ENCODE data around the gene MORN1.
"Not testable (repeated sequence)": the region's sequence is repeated elsewhere in the genome, so short reads cannot be mapped to it uniquely, and the experiment has no call there.

MORN1 gene

DNA sequence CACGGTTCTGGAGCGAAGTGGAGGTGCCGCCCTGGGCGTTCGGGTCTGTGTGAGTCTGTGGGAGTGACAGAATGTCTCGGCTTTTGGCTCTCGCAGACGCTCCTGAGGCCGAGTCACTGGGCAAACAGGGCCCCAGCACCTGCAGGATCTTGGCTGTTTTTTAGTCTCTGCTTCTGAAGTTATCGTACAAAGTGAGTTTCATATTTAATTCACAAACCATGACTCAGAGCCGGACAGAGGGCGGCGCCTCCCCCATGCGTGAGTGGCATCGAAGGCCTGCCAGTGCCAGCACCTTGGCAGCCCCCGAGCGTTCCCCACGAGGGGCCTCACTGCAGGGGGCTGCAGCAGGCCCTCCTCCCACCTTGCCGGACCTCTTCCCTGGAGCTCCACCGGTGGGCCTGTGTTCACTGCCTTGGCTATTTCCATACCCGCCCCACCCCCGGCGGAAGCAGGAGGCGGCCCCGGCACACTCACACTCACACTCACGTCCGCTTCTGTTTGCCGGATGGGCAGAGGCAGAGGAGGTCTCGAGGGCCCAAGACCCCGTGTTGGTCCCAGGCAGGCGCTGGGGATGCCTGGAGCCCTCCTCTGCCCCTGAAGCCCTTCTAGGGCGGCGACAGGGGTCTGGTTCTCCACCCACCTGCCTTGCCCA lies 56.3 kb downstream of the MORN1 start:
- no peak for DNase-seq

DNA sequence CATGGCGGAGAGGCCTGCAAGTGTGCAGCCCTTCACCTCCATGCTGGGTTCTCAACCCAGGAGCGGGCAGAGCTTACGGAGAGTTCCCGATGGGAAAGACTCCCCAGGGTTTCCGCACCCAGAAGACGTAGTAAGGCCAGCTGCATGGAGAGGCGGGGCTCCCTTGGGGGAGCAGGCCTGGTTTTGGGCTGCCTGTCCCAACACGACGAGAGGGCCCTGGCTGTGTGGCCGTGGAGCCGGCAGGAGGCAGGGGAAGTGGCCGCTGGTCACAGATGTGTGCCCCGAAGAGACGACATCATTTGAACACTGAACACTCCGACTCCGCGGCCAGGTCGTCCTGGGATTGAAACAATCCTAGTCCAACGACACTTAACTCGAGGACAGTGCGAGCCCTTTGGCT lies 57.0 kb downstream of the MORN1 start:
- no peak for DNase-seq

DNA sequence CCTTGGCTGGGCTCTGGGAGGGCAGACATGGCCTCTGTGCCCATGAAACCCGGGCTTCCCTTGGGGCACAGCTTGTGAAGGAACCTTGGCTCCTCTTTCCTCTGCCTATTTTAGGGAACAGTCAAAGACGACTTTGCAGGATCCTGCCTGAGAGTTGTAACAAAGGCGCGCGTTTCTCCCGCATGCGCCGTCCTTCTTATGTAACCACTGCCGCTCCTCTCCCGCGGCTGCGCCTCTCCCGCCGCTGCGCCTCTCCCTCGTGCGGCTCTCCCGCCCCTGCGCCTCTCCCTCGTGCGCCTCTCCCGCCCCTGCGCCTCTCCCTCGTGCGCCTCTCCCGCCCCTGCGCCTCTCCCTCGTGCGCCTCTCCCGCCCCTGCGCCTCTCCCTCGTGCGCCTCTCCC lies 59.8 kb downstream of the MORN1 start:
- DNase-seq = not testable (repeated sequence)

DNA sequence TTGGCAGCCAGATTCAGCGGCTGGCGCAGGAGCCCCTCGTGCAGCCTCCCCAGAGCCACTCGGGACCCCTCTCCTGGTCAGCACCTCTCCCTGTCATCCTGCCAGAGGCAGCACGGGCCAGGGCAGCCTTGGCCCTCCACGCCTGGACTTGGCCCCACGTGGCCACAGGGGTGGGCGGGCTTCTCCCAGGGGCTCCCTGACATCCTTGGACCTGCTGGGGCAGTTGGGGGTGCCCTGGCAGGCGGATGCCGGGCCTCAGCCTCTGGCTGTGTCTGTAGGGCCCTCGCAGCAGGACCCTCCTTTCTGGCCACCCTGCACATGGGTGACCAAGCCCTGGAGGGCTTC lies 60.2 kb downstream of the MORN1 start:
- DNase-seq = no peak

DNA sequence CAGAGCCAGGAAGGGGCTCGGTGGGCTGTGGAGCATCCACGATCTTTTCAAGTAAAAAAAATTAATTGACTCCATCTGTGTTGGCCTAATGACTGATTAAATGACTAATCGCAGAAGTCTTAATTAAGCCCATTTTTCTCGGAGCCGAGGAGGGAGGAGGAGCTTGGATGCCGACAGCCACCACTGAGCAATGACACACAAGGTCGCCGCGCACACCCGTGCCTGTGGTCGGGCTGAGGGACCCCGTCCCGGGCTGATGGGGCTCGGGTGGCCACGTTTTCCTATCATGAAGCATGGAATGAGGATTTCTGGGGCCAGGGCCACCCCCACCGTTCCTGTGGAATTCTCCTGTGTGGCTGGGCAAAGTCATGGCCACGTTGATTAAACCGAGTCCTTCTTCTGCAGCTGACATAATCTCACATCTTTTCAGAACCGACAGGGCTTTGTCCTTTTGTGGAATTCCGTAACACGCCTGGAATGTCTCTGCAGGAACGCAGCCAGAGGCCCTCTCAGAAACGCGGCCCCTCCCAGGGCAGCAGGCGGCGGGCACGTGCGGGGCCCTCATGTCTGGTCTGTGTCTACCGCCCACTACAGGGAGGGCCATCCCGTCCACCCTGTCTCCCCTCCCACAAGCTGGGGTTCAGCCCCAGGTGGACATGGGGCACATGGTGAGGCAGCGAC lies 60.7 kb downstream of the MORN1 start:
- no peak for DNase-seq

DNA sequence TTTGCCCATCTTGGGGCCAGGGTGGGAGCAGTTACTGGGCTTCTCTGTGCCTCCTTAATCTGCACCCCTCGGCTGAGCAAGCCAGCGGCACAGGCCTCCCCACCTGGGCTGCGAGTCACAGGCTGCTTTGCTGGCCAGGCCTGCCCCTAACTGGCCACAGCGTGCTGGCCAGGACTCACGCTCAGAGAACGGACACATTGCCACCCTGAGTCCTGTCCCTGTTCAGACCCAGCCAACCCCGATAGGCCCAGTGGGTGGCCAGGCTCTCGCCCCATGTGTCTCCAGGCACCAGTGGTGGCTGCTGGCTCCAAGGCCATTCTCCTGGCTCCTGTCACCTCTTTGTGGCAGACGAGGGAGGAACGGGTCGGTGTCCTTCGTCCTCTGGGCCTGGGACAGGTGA lies 61.3 kb downstream of the MORN1 start:
- DNase-seq = no peak

DNA sequence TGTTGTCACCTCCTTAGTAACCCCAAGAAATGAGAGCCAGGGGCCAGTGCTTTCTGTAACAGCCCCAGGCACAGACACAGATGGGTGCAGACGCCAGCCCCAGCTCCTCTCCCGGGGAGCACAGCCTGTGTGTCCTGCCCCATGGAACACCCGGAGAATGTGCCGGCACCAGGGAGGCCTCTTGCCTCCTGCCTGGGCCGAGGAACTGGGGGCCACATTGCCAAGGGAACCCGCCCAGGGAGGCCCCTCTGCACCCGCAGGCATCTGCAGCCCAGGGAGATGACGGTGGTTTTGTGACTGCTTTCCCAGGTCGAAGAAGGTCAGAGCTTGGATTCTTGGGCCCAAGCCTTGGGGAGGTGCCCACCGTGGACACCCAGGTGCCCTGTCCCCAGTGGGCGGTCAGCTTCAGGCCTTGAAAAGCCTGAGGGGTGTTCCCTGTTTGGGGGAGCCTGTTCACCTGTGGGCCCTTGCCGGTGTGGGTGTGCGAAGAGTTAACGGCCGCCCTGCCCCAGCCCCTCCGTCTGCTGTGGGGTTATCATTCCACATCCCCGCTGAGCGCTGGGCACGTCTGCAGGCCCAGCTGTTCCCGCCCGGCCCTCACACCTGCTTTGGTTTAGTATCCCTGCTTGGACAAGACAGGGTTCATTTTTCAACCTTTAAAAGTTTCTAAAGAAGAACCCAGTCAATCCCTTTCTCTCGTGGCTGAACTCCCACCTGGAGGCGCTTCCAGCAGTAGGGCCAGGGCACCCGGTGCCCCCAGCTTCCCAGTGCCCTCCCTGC lies 62.5 kb downstream of the MORN1 start:
- no peak for DNase-seq

DNA sequence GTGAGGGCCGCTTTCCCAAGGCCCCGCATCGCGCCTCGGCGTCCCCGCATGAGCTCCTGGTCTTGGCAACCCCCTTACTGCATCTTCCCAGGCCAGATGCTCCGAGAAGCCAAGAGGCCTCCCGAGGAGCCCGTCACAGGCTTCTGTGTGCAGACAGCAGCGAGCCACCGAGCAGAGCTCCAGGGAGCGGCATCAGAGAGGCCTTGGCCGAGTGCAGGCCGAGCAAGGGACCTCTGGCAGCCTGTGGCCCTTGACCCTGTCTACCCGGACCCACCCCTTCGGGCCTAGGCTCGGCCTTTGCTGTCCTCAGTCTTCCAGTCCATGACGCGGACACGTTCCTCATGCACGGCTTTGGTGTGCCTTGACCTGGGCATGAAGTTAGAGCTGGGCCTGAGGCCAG lies 63.5 kb downstream of the MORN1 start:
- no peak for DNase-seq

DNA sequence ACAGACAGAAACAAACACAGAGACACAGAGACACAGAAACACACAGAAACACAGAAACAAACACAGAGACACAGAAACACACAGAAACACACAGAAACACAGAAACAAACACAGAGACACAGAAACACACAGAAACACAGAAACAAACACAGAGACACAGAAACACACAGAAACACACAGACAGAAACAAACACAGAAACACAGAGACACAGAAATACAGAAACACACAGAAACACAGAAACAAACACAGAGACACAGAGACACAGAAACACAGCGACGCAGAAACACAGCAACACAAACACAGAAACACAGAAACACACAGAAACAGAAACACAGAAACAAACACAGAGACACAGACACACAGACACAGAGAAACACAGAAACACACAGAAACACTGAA lies 64.2 kb downstream of the MORN1 start:
- not testable (repeated sequence) for DNase-seq

DNA sequence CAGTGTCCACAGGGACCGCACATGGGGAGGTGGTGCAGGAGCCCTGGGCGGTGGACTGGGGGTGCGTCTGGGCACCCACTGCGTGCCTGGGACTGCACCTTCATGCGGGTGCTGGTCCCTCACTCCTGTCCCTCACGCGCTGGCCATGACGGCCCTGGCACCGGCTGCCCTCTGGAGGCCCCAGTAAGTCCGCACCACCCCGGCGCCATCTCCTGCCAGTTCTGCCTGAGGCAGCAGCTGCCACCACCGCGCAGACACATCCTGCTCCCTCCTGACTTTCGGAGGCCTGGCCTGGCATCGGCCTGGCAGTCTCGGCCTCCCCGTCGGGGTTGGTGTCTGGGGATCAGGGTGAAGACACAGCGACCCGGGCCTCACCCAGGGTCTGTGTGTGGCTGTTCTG lies 64.8 kb downstream of the MORN1 start:
- no peak for DNase-seq

DNA sequence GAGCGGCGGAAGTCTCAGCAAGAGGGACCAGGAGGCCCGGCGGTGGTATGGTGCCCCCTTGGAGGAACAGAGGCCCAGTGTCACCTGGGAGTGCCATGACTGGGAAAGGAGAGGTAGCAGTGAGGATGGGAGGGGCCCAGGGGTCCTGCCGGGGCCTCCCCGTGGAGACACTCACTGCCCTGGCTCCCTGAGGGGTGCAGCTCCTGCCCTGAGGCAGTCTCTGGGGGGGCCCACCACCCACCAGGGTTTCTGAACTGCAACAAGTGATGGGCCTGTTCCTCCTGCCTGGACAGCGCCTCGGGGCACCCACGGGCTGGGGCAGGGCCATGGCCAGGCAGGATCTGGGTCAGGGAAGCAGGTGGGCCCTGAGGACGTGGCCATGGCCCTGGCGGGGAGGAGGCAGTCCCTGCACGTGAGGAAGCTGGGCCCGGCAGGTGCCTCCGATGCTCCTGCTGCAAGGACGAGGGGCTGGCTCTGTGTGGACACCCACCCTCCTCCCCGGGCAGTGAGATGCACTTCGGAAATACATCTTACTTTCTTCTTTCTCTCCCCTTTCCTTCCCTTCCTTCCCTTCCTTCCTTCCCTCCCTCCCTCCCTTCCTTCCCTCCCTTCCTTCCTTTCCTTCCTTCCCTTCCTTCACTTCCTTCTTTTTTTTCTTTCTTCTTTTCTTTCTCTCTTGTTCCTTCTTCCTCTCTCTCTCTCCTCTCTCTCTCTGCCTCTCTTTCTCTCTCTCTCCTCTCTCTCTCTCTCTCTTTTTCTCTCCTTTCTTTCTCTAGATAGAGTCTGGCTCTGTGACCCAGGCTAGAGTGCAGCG lies 66.6 kb downstream of the MORN1 start:
- no peak for DNase-seq

DNA sequence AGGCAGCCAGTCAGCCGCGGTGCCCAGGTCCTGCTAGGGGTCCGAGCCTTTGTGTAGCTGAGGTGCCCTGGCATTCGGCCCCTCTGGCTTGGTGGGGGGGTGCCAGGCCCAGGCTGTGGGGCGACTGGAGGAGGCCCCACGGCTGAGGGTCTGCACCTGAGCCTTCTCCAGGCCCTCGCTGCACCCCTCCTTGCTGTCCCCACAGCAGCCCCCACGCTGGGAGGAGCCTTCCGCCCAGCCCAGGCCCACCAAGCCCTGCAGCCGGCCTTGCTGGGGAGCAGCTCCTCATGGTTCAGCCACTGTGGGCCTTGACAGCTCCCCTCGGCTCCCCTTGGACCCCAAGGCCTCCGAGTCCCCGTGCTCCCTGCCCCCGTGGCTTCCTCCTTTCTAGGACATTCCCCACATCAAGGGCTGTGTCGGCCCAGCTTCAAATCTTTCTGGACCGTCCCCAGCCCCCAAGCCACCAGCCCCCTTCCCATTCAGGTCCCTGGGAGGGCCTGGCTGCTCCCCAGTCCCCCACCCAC lies 67.8 kb downstream of the MORN1 start:
- no peak for DNase-seq

DNA sequence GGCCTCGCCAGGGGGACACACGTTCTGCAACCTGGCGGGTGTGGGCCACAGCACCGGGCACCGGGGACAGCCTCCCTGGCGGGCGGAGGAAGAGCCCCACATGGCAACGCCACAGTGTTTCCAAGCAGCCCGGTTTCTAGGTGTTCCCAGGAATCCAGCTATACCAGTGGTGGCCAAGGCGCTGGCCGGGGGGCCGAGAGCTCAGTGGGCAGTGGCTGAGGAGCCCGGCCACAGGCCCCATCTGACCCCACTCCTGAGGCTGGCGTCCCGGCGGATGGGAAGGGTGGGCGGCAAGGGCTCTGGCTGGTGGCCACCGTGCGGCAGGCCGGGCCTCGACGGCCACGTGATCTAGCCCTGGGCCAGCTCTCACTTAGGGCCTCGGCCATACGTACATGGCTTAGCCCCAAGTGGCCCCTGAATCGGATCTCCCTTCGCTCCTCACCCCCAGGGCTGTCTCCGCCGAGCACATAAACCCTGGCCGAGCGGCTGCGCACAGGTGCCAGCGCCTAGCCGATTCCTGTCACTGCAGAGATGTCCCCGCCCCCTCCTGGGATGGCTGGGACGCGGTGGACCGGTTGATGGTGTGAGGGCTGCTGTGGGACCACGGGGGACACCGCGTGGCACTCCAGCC lies 68.7 kb downstream of the MORN1 start:
- DNase-seq = no peak

DNA sequence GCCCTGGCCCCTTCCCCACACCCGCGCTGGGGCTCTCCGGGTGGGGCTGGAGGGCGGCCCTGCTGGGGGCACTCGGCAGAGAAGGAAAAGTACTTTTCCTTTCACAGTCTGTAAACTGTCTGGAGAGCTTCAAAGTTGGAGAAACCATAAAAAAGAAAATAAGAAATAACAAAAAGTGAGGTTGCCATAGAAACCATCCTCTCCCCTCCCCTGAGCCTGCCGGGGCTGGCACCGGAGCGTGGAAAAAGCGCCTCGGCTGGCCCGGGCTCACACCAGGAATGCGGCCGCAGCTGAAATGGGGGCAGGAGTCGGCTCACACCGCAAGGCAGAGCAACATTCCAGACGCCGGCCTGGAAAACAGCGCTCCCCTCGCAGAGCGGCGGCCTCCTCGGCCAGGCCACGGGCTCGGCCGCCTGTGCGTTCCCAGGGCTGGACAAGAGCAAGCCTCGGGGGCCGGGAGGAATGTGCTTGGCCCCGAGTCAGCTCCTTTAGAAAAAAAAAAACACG lies 69.2 kb downstream of the MORN1 start:
- DNase-seq = no peak

DNA sequence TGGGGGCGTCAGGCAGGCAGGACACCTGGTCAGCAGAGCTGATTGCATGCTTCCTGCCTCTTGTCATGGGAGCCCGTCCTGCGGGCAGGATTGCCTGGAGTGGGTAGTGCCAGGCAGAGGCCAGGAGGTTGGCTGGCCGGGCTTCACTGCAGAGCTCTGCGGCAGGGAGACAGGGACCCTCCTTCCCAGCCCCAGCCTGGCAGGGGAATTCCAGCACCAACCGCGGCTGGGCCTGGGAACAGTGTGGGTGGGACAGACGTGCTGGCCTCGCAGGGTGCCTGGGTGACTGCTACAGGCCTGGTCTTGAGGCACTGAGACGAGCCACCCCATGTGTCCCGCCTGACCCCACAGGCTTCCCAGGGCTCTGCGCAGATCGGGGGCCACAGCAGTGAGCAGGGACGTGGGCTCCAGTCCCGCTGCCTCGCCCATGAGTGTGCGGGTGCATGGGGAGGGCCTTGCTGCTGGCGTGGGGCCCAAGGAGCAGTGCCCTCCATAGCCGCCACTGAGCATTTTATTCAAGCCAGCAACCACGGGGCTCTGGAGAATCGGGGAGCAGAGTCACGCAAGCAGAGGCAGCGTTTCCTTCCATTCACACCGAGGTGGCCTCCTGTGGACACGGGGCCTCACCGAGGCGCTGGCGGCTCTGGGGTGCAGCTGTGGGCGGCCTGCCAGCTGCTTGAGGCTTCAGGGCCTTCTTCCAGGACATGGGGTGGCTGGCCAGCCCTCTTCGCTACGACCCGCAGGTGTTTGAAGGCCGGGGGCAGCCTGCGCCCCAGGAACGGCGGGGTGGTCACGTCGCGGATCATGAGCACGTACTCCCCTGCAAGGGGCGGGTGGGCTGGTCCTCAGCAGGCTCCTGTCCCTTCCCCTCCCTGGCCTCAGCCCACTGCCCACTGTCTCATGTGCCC lies 70.3 kb downstream of the MORN1 start:
- DNase-seq = no peak

DNA sequence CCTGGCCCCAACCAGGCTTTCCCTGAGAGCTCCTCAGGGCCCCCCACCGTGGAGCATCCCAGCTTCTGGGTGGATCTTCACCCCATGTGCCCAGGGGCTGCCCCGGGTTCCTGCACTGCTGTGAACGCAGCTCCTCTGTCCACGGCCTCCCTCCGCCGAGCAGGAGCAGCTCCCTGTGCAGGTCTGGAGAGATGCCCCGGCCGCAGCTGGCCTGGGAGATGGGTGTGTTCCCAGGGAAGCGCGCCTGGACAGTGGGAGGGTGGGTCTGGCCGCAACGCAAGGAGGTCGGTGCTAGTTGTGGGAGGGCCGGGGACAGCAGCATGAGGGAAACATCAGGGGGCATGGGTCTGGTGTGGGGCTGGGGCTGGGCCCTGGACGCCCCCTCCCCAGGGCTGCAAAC lies 71.3 kb downstream of the MORN1 start:
- no peak for DNase-seq

DNA sequence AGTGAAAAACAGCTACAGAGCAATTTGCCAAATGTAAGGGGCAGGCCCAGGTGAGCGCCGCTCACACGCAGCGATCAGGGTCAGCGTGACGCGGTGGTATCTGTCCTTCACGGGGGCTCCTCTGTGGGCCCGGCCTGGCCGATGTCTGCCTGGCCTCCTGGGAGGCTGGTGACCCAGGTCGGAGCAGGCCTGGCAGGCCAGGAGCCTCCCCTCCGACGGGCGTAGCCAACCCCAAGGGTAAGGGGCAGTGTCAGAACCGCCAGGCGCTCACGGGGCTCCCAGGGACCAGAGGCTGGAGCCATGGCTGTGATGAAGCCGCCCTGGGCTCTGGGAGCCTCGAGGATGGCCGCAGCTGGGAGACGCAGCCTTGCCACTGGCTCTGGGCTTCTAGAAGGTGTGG lies 72.1 kb downstream of the MORN1 start:
- no peak for DNase-seq

DNA sequence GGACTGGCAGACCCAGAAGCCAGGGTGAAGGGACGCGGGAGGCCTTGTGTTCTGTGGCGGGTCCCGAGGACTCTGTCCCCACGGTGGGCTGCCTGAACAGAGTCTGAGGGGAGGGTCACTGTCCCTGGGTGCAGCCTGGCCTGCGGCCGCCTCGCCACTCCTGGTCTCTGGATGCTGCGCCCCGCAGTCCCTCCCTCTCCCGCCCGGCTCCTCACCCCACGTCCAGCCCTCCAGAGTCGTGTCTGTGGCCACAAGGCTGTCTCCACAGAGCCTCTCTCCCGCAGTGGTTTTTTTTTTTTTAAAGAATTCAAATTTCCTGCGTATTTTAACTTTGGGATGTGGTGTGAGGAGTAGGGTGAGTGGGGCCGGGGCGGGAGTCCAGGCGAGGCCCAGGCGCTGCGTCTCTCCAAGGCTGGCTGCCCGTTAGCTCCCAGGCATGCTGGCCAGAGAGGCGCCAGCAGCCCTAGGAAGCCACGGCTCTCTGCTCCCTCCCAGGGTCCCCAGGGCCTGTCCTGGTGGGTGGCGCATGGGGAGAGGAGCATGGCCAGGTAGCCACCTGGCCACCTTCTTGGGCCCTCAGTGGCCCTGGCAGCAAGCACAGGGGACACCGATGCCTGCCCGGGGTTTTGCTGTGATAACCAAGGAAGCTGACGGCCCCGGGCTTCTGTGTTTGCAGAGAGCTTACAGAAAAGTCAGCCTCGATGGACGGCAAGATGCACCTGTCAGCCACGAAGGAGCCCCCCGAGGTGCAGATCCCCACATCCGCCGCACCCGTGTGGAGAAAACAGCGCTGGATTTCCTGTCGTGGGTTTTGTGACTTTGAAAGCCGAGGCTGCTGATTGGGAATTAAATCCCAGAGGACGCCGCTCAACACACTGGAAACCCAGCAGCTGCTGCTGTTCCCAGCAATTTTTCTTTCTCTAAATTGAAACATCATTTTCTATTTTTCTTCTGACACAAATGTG lies 72.8 kb downstream of the MORN1 start:
- DNase-seq = no peak

DNA sequence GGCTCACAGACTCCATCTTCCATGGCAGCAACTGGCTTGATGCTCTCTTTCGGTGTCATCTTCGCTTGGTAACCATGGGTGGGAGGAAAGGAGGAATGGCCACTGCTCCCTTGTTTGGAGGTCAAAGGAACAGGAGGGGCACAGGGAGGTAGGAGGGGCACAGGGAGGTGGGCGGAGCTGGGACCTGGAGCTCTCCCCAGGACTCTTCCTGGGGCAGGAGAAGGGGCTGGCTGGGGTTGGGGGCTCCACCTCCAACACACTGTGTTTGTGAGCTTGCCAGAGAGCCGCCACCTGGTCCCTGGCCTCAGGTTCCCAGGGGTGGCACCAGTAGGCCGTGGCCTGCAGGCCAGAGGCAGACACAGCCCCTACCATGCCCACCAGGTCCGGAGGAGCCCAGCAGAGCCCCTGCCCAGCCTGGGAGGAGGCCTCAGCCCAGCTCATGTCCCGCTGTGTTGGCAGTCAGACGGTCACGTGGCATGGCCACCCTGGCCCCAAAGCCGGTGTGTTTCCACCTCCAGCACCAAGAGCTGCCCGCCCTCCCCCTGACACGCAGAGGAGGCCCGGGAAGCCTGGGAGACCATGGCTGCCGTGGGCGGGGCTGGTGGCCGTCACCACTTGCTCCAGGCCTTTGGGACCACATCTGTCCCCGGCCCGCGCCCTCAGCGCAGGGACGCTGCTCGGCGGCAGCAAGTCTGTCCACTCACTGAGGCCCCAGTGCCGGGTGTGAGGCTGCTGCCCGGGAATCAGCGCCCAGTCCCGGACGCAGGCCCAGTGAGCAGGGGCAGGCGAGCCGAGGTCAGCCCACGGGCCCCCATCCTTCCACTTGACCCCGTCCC lies 73.9 kb downstream of the MORN1 start:
- DNase-seq = no peak

Data from T1000 (cell line).